Neural crest cell (in vitro differentiated cells): ENCODE measurements around the gene APOC1. TPM values are rescaled to one million over a fixed set of nuclear protein-coding genes. Genes with fewer than 3 reads are reported as not detected.

ENCODE experiments used
- DNase-seq: peaks from one replicate; pipeline ENCODE4 v3.0.0; 2021; ENCODE audit warnings: low read depth, mixed read lengths, low spot score
- H3K27ac Mint-ChIP-seq: one replicate; pipeline ENCODE4 v1.8.0; 2021; ENCODE audit warnings: mild to moderate bottlenecking, mixed read lengths; ENCODE audit not compliant: unreplicated experiment
- H3K27me3 Mint-ChIP-seq: 2 replicates; pipeline ENCODE4 v1.8.0; 2021; ENCODE audit warnings: low read depth, mild to moderate bottlenecking, mixed read lengths
- H3K36me3 Mint-ChIP-seq: 2 replicates; pipeline ENCODE4 v1.8.0; 2021; ENCODE audit warnings: low read depth, mild to moderate bottlenecking, mixed read lengths
- H3K4me1 Mint-ChIP-seq: 2 replicates; pipeline ENCODE4 v1.8.0; 2021; ENCODE audit warnings: mixed read lengths
- H3K4me3 Mint-ChIP-seq: one replicate; pipeline ENCODE4 v1.8.0; 2021; ENCODE audit warnings: mild to moderate bottlenecking, mixed read lengths
- H3K9me3 Mint-ChIP-seq: 2 replicates; pipeline ENCODE4 v1.8.0; 2021; ENCODE audit warnings: mixed read lengths
- CTCF ChIP-seq: fragments of 200-600 bp; sonication (generic); conservative IDR thresholded peaks from 2 replicates; pipeline ENCODE4 v1.5.0; 2021; ENCODE audit warnings: antibody characterized with exemption, mild to moderate bottlenecking
- total RNA-seq: library from RNA; stranded (reverse); gene quantifications from 2 replicates; pipeline ENCODE4 v1.2.1, GENCODE V29; 2021

APOC1 gene
- total RNA-seq, 1 donor from 2014 or later, result 24.9 TPM

GRCh38 chr19:44930088-44930487 lies 15.7 kb downstream of the APOC1 start:
- no peaks in the 10 kb centered on the region for H3K36me3 Mint-ChIP-seq
- no peak for TF ChIP-seq CTCF
- no peaks in the 10 kb centered on the region for H3K9me3 Mint-ChIP-seq
- no peak overlapping the region for H3K4me3 Mint-ChIP-seq
- H3K27ac Mint-ChIP-seq, result no peak overlapping the region
- no peaks in the 10 kb centered on the region for H3K27me3 Mint-ChIP-seq
- no peak for DNase-seq
- peaks cover 12% of the 10 kb centered on the region for H3K4me1 Mint-ChIP-seq

GRCh38 chr19:44931541-44931940 lies 17.1 kb downstream of the APOC1 start:
- no peaks in the 10 kb centered on the region for H3K27me3 Mint-ChIP-seq
- DNase-seq, result no peak
- H3K36me3 Mint-ChIP-seq, result no peaks in the 10 kb centered on the region
- H3K4me1 Mint-ChIP-seq, result peaks cover 10% of the 10 kb centered on the region
- H3K27ac Mint-ChIP-seq, result no peak overlapping the region
- TF ChIP-seq CTCF, result no peak
- no peak overlapping the region for H3K4me3 Mint-ChIP-seq
- no peaks in the 10 kb centered on the region for H3K9me3 Mint-ChIP-seq

DNA sequence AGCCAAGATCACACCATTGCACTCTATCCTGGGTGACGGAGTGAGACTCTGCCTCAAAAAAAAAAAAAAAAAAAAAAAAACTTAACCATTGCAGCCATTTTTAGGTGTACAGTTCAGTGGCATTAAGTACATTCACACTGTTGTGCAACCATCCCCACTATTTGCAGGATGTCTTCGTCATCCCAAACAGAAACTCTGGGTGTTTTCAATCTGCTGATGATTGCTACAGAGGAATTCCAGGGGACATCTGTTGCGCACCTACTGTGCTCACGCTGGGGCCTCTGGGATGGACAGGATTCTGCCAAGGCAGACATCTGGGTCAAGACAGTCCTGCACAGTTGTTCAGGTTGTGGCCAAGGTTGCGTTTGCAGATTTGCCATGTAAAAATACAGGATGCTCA lies 25.3 kb downstream of the APOC1 start:
- no peaks in the 10 kb centered on the region for H3K9me3 Mint-ChIP-seq
- H3K27me3 Mint-ChIP-seq, result no peaks in the 10 kb centered on the region
- H3K4me3 Mint-ChIP-seq, result no peak overlapping the region
- peaks cover 8% of the 10 kb centered on the region for H3K4me1 Mint-ChIP-seq
- H3K36me3 Mint-ChIP-seq, result no peaks in the 10 kb centered on the region
- no peak overlapping the region for H3K27ac Mint-ChIP-seq
- DNase-seq, result no peak
- no peak for TF ChIP-seq CTCF

GRCh38 chr19:44942067-44942571 lies 27.7 kb downstream of the APOC1 start, which contains the start of gene APOC4:
Gene APOC4, plus strand, starts transcription at chr19:44942237. Its CDS starts 41 bp downstream, at chr19:44942278.
- Mint-ChIP-seq H3K9me3 (no peaks in the 10 kb centered on the region), H3K4me1 (peaks cover 4% of the 10 kb centered on the region), H3K36me3 (no peaks in the 10 kb centered on the region), H3K27me3 (no peaks in the 10 kb centered on the region), H3K27ac (no peak within 1 kb of the TSS), H3K4me3 (no peak within 1 kb of the TSS)
- DNase-seq, result no peak
- TF ChIP-seq CTCF, result no peak

GRCh38 chr19:44943801-44944249 lies 29.4 kb downstream of the APOC1 start:
- no peak for TF ChIP-seq CTCF
- Mint-ChIP-seq H3K9me3 (no peaks in the 10 kb centered on the region), H3K4me1 (peaks cover 4% of the 10 kb centered on the region), H3K27me3 (no peaks in the 10 kb centered on the region), H3K36me3 (no peaks in the 10 kb centered on the region), H3K27ac (peak overlapping the region; percentile 52), H3K4me3 (no peak overlapping the region)
- no peak for DNase-seq
